Testis (tissue), 2 donors: Measurements from ENCODE around the gene AAK1.

Source experiments
- CTCF ChIP-seq, 3 experiments: fragments of 450-650 bp in 2 of 3; fragments of 200-600 bp in 1 of 3; sonication (generic) in 1 of 3; IDR thresholded peaks; one replicate each; pipeline ENCODE4 v1.5.1; 2016 to 2019; ENCODE audit warnings: antibody characterized with exemption in 3 of 3, mild to moderate bottlenecking in 2 of 3, moderate library complexity in 1 of 3
- POLR2A ChIP-seq: fragments of 450-650 bp; IDR thresholded peaks from one replicate; pipeline ENCODE4 v1.6.1; 2017; ENCODE audit warnings: antibody characterized with exemption, mild to moderate bottlenecking, moderate library complexity

- no peak for TF ChIP-seq CTCF (IDR thresholded peaks at IDR 0.05)
- no peak for TF ChIP-seq POLR2A
Observed at GRCh38 chr2:69572641-69573040, 70.9 kb downstream of the AAK1 start.
